GM10847 (cell line): Measurements from ENCODE around the gene GALNT7.
A peak's percentile ranks its signal among the peaks of the same experiment; 100 is the strongest.

ENCODE experiments used
- POLR2A ChIP-seq: IDR thresholded peaks from 2 replicates; pipeline ENCODE4 v1.6.1; 2011; ENCODE audit not compliant: insufficient read length; ENCODE audit errors: extremely low read depth

The GALNT7 gene

GRCh38 chr4:173319696-173320095 is 151.1 kb downstream of the GALNT7 start:
- no peak for TF ChIP-seq POLR2A

GRCh38 chr4:173325007-173325736 is 156.6 kb downstream of the GALNT7 start:
- no peak for TF ChIP-seq POLR2A

GRCh38 chr4:173328236-173328901 is 159.8 kb downstream of the GALNT7 start:
- no peak for TF ChIP-seq POLR2A

GRCh38 chr4:173330590-173330989 is 162.0 kb downstream of the GALNT7 start:
- no peak for TF ChIP-seq POLR2A

- TF ChIP-seq POLR2A = no peak
These were observed 163.4 kb downstream of the GALNT7 start for GRCh38 chr4:173332021-173332487.

- no peak for TF ChIP-seq POLR2A
These were observed 164.5 kb downstream of the GALNT7 start for GRCh38 chr4:173332963-173333657.

GRCh38 chr4:173333658-173334084 is 165.1 kb downstream of the GALNT7 start:
- TF ChIP-seq POLR2A = no peak

GRCh38 chr4:173334085-173334890 is 165.7 kb downstream of the GALNT7 start, which contains the start of gene HMGB2:
Gene HMGB2, minus strand, starts transcription at chr4:173334358. Its CDS starts 709 bp downstream, at chr4:173333649.
- peak; percentile 98 for TF ChIP-seq POLR2A

GRCh38 chr4:173334891-173335752 is 166.5 kb downstream of the GALNT7 start:
- TF ChIP-seq POLR2A = peak; percentile 58

- TF ChIP-seq POLR2A = no peak
These were observed 168.9 kb downstream of the GALNT7 start for GRCh38 chr4:173337463-173337862.

- TF ChIP-seq POLR2A = no peak
These were observed 175.3 kb downstream of the GALNT7 start for GRCh38 chr4:173343832-173344397.

- TF ChIP-seq POLR2A = no peak
These were observed 177.0 kb downstream of the GALNT7 start for GRCh38 chr4:173345648-173346047.

- TF ChIP-seq POLR2A = no peak
These were observed 177.5 kb downstream of the GALNT7 start for GRCh38 chr4:173346074-173346473.

- no peak for TF ChIP-seq POLR2A
These were observed 178.9 kb downstream of the GALNT7 start for GRCh38 chr4:173347467-173347866.

- no peak for TF ChIP-seq POLR2A
These were observed 189.3 kb downstream of the GALNT7 start for GRCh38 chr4:173357939-173358338.
